Activated T-cell treated with anti-CD3 and anti-CD28 coated beads, Interleukin-2, amount 50 U/mL, for 24 hours (primary cell): ENCODE results near the gene NLK.
"Not testable (repeated sequence)": the region's sequence is repeated elsewhere in the genome, so short reads cannot be mapped to it uniquely, and the experiment has no call there.

Source experiments
- DNase-seq: peaks from one replicate; pipeline ENCODE4 v3.0.0-alpha.2; 2020
- H3K27ac Mint-ChIP-seq: 2 replicates; pipeline ENCODE4 v1.8.0; 2020; ENCODE audit warnings: mild to moderate bottlenecking, mixed read lengths
- H3K27me3 Mint-ChIP-seq: 2 replicates; pipeline ENCODE4 v1.8.0; 2020; ENCODE audit warnings: mixed read lengths
- H3K36me3 Mint-ChIP-seq: 2 replicates; pipeline ENCODE4 v1.8.0; 2020; ENCODE audit warnings: low read depth, mixed read lengths
- H3K4me1 Mint-ChIP-seq: 2 replicates; pipeline ENCODE4 v1.8.0; 2020; ENCODE audit warnings: low read depth, mixed read lengths
- H3K4me3 Mint-ChIP-seq: 2 replicates; pipeline ENCODE4 v1.8.0; 2020; ENCODE audit warnings: mild to moderate bottlenecking, moderate library complexity, mixed read lengths
- H3K9me3 Mint-ChIP-seq: 2 replicates; pipeline ENCODE4 v1.8.0; 2020; ENCODE audit warnings: mixed read lengths

NLK gene

DNA sequence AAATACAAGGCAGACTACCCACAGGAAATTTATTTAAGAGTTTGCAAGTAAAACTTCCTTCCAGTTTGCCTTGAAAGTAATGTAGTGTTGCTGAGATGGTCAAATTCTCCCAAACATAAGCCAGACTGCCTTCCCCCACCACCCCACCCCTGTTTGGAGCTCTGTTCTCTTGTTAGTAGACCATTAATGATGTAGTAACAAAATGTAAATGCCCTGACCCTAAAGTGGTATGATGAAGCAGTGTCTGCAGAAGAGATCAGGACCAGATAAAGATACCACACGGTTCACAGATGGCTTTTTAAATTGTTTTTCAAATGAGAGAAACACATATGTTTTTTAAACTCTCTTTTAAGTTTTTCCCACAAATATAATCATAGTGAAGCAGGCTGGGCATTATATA, 140.1 kb downstream of the NLK start:
- H3K4me3 Mint-ChIP-seq, result no peak overlapping the region

DNA sequence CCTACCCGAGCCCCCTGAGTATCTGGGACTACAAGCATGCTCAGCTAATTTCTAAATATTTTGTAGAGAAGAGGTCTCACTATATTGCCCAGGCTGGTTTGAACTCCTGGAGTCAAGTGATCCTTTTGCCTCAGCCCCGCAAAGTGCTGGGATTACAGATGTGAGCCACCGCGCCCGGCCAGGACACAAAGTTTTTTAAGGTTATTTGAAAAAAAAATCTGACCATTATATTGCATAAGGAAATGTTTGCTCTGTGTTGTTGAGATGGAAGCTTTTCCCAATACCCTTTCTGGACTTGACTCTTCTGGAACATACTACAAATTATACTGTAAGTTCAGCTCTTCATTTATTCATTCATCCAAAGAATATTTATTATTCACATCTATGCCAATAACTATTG, 143.2 kb downstream of the NLK start:
- no peak overlapping the region for H3K4me3 Mint-ChIP-seq
- H3K27ac Mint-ChIP-seq, result no peak overlapping the region
- no peaks in the 10 kb centered on the region for H3K27me3 Mint-ChIP-seq
- no peak for DNase-seq
- H3K4me1 Mint-ChIP-seq, result no peaks in the 10 kb centered on the region
- peaks cover 33% of the 10 kb centered on the region for H3K36me3 Mint-ChIP-seq
- no peaks in the 10 kb centered on the region for H3K9me3 Mint-ChIP-seq

More for the DNA sequence above, 140.1 kb downstream of the NLK start:
- H3K36me3 Mint-ChIP-seq, result peaks cover 41% of the 10 kb centered on the region
- no peaks in the 10 kb centered on the region for H3K9me3 Mint-ChIP-seq
- H3K27me3 Mint-ChIP-seq, result no peaks in the 10 kb centered on the region
- DNase-seq, result no peak
- H3K27ac Mint-ChIP-seq, result no peak overlapping the region
- H3K4me1 Mint-ChIP-seq, result peaks cover 5% of the 10 kb centered on the region

DNA sequence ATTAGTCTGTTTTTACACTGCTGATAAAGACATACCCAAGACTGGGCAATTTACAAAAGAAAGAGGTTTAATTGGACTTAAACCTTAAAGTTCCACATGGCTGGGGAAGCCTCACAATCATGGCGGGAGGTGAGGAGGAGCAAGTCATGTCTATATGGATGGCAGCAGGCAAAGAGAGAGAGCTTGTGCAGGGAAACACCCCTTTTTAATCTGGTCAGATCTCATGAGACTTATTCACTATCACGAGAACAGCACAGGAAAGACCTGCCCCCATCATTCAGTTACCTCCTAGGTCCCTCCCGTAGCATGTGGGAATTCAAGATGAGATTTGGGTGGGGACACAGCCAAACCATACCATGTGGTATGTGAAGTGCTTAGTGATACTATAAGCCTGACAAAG, 144.0 kb downstream of the NLK start:
- H3K27me3 Mint-ChIP-seq, DNase-seq, H3K4me1 Mint-ChIP-seq, H3K27ac Mint-ChIP-seq, H3K9me3 Mint-ChIP-seq, H3K4me3 Mint-ChIP-seq: not testable (repeated sequence)
- H3K36me3 Mint-ChIP-seq, result peaks cover 39% of the 10 kb centered on the region

DNA sequence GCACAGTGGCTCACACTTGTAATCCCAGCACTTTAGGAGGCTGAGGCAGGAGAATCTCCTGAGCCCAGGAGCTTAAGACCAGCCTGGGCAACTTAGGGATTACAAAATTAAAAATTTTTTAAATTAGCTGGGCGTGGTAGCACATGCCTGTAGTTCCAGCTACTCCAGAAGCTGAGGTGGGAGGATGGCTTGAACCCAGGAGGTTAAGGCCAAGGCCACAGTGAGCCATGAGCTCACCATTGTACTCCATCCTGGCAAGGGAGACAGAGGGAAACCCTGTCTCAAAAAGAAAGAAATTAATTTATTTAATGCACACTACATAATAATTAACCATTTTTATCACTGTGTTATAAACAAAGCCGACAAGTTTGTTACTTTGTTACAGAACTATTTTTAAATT, 145.5 kb downstream of the NLK start:
- no peaks in the 10 kb centered on the region for H3K27me3 Mint-ChIP-seq
- H3K4me3 Mint-ChIP-seq, result no peak overlapping the region
- no peaks in the 10 kb centered on the region for H3K9me3 Mint-ChIP-seq
- H3K27ac Mint-ChIP-seq, result no peak overlapping the region
- H3K4me1 Mint-ChIP-seq, result no peaks in the 10 kb centered on the region
- DNase-seq, result no peak
- peaks cover 49% of the 10 kb centered on the region for H3K36me3 Mint-ChIP-seq

DNA sequence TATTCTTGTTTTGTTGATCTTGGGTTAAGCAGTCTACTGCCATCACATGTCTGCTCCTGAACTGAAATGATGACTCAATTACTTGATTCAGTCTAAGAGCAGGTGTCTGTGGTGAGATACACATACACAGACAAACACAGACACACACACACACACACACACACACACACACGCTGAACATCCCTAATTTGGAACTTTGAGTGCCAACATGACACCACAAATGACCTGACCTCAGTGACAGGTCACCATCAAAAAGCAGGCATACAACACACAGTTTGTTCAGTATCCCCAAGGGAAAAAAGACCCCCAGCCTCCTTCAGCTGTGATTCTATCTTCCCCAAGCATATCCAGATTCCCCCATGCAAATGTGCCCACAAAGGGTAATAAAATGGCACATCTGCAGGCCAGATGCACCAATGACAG, 146.4 kb downstream of the NLK start:
- no peak for DNase-seq
- no peak overlapping the region for H3K4me3 Mint-ChIP-seq

DNA sequence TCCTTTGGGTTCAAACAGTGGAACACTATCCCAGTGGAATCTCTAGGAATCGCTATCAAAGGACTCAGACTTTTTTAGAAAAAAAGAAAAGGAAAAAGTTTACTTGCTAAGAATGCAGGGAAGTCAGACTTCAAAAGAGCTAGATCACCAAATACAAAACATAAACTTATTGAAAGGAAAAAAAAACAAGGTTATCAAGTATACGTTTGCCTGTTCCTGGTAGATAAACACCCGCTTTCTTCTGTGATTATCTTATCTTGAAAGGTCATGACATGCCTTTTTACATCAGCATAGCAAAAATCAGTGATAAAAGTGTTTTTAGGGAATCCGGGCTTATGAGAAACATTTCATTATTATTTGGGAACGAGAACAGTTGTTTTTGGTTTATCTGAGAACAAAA, 147.2 kb downstream of the NLK start:
- no peaks in the 10 kb centered on the region for H3K9me3 Mint-ChIP-seq
- no peak for DNase-seq
- H3K4me1 Mint-ChIP-seq, result no peaks in the 10 kb centered on the region
- H3K4me3 Mint-ChIP-seq, result no peak overlapping the region
- H3K27me3 Mint-ChIP-seq, result no peaks in the 10 kb centered on the region
- H3K27ac Mint-ChIP-seq, result no peak overlapping the region
- peaks cover 52% of the 10 kb centered on the region for H3K36me3 Mint-ChIP-seq

More for the DNA sequence above, 146.4 kb downstream of the NLK start:
- H3K36me3 Mint-ChIP-seq, result peaks cover 51% of the 10 kb centered on the region
- no peaks in the 10 kb centered on the region for H3K9me3 Mint-ChIP-seq
- H3K27me3 Mint-ChIP-seq, result no peaks in the 10 kb centered on the region
- no peak overlapping the region for H3K27ac Mint-ChIP-seq
- H3K4me1 Mint-ChIP-seq, result no peaks in the 10 kb centered on the region

DNA sequence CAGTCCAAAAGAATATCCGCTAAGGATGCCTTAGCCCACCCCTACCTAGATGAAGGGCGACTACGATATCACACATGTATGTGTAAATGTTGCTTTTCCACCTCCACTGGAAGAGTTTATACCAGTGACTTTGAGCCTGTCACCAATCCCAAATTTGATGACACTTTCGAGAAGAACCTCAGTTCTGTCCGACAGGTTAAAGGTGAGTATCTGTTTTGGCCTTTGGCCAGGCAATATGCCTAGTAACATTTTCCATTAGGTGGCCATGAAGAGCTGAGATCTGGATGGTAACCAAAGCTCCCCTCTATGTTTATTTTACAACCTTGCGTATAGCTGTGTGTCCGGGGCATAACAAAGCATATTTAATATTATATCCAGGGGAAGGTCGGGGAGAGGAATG, 148.5 kb downstream of the NLK start:
- no peaks in the 10 kb centered on the region for H3K27me3 Mint-ChIP-seq
- H3K4me3 Mint-ChIP-seq, result no peak overlapping the region
- DNase-seq, result no peak
- no peaks in the 10 kb centered on the region for H3K9me3 Mint-ChIP-seq
- peaks cover 1% of the 10 kb centered on the region for H3K4me1 Mint-ChIP-seq
- no peak overlapping the region for H3K27ac Mint-ChIP-seq
- peaks cover 55% of the 10 kb centered on the region for H3K36me3 Mint-ChIP-seq

DNA sequence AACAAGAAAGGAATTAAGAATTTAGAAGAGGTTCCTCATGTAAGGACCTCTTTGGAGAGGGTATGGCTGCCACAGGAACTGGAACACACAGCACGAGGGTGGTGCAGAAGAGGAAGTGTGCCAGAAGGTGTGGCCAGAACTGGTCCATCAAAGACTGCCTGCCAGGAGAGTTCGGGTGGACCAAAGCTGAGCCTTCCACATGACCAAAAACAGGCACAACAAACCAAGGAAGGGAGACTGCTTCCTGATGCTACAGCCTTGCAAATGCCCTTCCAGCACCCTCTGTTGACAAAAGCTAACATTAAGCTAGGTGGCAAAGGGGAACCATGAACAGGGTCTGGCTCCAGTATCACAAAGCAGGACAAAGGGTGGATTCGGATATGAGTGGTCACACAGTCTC, 150.8 kb downstream of the NLK start:
- no peak overlapping the region for H3K27ac Mint-ChIP-seq
- no peaks in the 10 kb centered on the region for H3K27me3 Mint-ChIP-seq
- peaks cover 58% of the 10 kb centered on the region for H3K36me3 Mint-ChIP-seq
- no peak overlapping the region for H3K4me3 Mint-ChIP-seq
- H3K9me3 Mint-ChIP-seq, result no peaks in the 10 kb centered on the region
- H3K4me1 Mint-ChIP-seq, result peaks cover 1% of the 10 kb centered on the region
- no peak for DNase-seq

DNA sequence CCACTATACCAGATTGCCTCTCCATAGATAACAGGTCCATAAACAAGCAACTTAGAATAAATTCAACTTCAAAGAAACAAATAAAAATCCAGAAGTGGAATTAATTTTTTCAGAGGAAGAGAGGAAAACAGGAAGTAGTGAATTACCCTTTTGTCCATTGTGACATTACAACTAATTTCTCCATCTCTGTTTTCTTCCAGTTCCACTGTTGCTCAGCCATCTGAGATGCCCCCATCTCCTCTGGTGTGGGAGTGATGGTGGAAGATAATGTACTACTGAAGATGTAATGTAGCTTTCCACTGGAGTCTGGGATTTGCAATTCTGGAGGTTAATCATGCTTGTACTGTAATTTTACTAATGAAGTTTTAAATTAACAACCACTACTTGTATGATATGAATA, 151.9 kb downstream of the NLK start:
- Mint-ChIP-seq H3K27ac (no peak overlapping the region), H3K9me3 (no peaks in the 10 kb centered on the region), H3K27me3 (no peaks in the 10 kb centered on the region), H3K36me3 (peaks cover 60% of the 10 kb centered on the region), H3K4me1 (peaks cover 1% of the 10 kb centered on the region), H3K4me3 (no peak overlapping the region)
- DNase-seq, result no peak

DNA sequence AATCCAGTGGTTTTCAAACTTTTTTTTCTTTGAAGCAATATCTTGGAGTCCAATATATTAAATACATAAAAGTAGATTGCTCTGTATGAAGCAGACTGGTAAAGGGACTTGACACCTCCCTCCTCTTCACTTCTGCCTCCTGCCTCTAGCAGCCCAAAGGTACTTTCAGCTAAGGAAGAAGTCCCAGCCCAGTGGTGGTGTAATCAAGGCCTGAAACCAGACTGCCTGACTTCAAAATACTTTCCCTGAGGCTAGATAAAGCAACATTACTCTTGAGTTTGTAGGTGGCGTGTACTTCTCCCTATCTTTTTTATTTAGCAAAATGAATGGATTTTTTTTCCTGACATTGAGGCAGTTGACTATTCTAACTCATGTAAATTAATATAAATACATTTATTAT, 154.2 kb downstream of the NLK start:
- H3K27me3 Mint-ChIP-seq, result no peaks in the 10 kb centered on the region
- no peak overlapping the region for H3K4me3 Mint-ChIP-seq
- H3K27ac Mint-ChIP-seq, result no peak overlapping the region
- H3K9me3 Mint-ChIP-seq, result no peaks in the 10 kb centered on the region
- no peak for DNase-seq
- H3K4me1 Mint-ChIP-seq, result peaks cover 1% of the 10 kb centered on the region
- peaks cover 50% of the 10 kb centered on the region for H3K36me3 Mint-ChIP-seq

DNA sequence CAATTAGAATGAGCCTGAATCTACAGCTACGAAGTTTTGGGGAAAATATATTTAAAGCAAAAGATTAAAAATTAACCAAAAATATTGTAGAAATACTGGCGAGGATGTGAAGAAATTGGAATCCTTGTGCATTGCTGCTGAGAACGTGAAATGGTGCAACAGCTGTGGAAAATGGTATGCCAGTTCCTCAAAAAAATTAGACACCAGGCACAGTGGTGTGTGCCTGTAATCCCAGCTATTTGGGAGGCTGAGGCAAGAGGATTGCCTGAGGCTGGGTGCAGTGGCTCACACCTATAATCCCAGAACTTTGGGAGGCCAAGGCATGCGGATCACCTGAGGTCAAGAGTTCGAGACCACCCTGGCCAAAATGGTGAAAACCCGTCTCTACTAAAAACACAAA, 156.6 kb downstream of the NLK start:
- peaks cover 1% of the 10 kb centered on the region for H3K4me1 Mint-ChIP-seq

DNA sequence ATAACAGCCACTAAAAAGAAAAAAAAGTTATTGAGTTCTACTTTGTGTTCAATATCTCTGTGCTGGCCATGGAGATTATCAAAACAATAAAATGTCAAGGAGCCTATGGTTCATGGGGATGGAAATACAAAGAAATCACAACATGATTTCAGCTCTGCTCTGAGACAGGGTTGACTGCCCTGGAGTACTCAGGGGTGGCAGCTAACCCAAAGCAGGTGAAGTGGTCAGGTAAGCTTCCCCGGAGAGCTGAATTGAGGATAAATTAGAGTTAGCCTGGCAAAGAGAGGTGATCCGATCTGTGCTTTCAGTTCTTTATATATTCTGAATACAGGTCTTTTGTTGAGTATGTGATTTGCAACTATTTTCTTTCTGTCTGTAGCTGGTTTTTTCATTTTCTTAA, 157.3 kb downstream of the NLK start:
- H3K4me1 Mint-ChIP-seq, result peaks cover 1% of the 10 kb centered on the region
- no peaks in the 10 kb centered on the region for H3K9me3 Mint-ChIP-seq
- no peak overlapping the region for H3K4me3 Mint-ChIP-seq
- DNase-seq, result no peak
- H3K27ac Mint-ChIP-seq, result no peak overlapping the region
- H3K36me3 Mint-ChIP-seq, result peaks cover 30% of the 10 kb centered on the region
- H3K27me3 Mint-ChIP-seq, result peaks cover 9% of the 10 kb centered on the region

More for the DNA sequence above, 156.6 kb downstream of the NLK start:
- H3K27ac Mint-ChIP-seq, result no peak overlapping the region
- no peaks in the 10 kb centered on the region for H3K9me3 Mint-ChIP-seq
- no peak for DNase-seq
- peaks cover 6% of the 10 kb centered on the region for H3K27me3 Mint-ChIP-seq
- H3K4me3 Mint-ChIP-seq, result no peak overlapping the region
- H3K36me3 Mint-ChIP-seq, result peaks cover 34% of the 10 kb centered on the region

DNA sequence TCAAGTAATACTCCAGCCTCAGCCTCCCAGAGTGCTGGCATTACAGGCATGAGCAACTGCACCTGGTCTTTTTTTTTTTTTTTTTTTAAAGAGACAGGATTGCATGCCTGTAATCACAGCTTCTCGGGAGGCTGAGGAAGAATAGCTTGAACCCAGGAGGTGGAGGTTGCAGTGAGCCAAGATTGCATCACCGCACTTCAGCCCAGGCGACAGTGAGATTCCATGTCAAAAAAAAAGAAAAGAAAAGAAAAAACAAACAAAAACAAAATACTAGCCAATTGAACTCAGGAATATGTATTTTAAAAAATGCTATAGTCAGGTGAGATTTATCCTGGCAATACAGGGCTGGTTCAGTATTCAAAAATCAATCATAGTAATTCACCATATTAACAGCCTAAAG, 158.8 kb downstream of the NLK start:
- H3K9me3 Mint-ChIP-seq, result no peaks in the 10 kb centered on the region
- peaks cover 16% of the 10 kb centered on the region for H3K36me3 Mint-ChIP-seq
- H3K4me3 Mint-ChIP-seq, result no peak overlapping the region
- no peaks in the 10 kb centered on the region for H3K4me1 Mint-ChIP-seq
- peaks cover 16% of the 10 kb centered on the region for H3K27me3 Mint-ChIP-seq
- H3K27ac Mint-ChIP-seq, result no peak overlapping the region
- DNase-seq, result no peak

DNA sequence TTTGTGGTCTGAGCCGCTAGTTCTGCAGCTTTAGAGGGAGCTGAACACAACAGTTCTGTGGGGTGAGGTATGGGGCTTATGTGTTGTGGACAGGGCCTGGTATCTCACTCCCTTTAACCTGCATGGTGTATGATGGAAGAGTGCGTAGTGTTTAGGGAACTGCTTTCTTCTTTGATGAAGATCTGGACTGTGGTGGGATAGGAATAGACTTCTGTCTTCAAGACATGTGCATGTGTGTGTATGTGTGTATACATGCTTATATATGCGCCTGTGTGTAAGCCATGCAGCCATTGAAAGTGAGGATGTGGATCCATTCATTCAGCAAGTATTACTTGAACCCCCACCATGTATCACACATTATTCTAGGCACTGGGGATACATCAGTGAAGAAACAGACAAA, 161.8 kb downstream of the NLK start:
- Mint-ChIP-seq H3K36me3 (no peaks in the 10 kb centered on the region), H3K27ac (no peak overlapping the region), H3K27me3 (peaks cover 19% of the 10 kb centered on the region), H3K4me1 (no peaks in the 10 kb centered on the region), H3K9me3 (no peaks in the 10 kb centered on the region), H3K4me3 (no peak overlapping the region)
- DNase-seq, result no peak

DNA sequence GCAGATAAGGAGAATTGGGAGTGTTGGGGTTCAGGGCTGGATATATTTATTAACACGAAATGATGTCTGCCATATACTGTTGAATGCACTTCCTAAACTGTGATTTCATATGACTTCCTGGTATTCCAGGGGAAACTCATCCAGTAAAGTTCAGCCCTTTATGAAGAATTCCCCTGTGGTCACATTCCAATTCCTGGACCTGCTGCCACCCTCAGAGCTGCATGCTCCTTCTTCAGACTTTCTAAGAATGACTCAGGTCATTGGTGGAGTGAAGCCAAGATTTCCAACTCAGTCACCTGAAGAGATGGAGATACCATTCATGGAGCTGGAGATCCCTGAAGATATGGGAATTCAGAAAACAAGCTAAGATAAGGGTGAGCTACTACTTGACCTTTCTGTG, 162.3 kb downstream of the NLK start:
- no peaks in the 10 kb centered on the region for H3K9me3 Mint-ChIP-seq
- H3K36me3 Mint-ChIP-seq, result no peaks in the 10 kb centered on the region
- no peak overlapping the region for H3K27ac Mint-ChIP-seq
- H3K4me1 Mint-ChIP-seq, result no peaks in the 10 kb centered on the region
- H3K4me3 Mint-ChIP-seq, result no peak overlapping the region
- DNase-seq, result no peak
- H3K27me3 Mint-ChIP-seq, result peaks cover 19% of the 10 kb centered on the region

DNA sequence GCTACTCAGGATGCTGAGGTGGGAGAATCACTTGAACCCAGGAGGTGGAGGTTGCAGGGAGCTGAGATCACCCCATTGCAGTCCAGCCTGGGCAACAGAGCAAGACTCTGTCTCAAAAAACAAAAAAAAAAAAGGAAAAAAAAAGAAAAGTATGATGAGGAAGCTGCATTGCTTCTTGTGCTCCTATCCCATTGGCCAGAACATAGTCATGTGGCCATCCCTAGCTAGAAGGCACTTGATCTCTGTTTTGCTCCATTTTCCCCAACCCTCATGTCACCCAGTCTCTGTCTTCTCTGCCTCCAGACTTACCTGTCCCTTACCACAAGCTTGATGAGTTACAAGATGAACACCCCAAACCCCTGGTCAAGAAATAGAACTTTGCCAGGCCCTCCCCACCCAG, 163.8 kb downstream of the NLK start:
- Mint-ChIP-seq H3K4me1 (no peaks in the 10 kb centered on the region), H3K36me3 (no peaks in the 10 kb centered on the region), H3K27ac (no peak overlapping the region), H3K9me3 (peaks cover 3% of the 10 kb centered on the region), H3K4me3 (no peak overlapping the region), H3K27me3 (peaks cover 19% of the 10 kb centered on the region)
- DNase-seq, result no peak
